T-helper 1 cell (primary cell): ENCODE data around the gene NTSR1.

ENCODE experiments used
- DNase-seq, 5 donors: peaks; one replicate each; pipeline ENCODE4 v3.0.0-alpha.2; 2012 to 2020

Gene NTSR1

GRCh38 chr20:62805155-62805710, 96.6 kb downstream of the NTSR1 start:
- DNase-seq: peak in 1 of 5 donors; percentile 27

- DNase-seq: no peak
These were observed 97.2 kb downstream of the NTSR1 start for GRCh38 chr20:62805711-62806382.

GRCh38 chr20:62806383-62807050, 97.9 kb downstream of the NTSR1 start:
- DNase-seq: no peak

- no peak for DNase-seq
These were observed 99.0 kb downstream of the NTSR1 start for GRCh38 chr20:62807444-62808210.

DNA sequence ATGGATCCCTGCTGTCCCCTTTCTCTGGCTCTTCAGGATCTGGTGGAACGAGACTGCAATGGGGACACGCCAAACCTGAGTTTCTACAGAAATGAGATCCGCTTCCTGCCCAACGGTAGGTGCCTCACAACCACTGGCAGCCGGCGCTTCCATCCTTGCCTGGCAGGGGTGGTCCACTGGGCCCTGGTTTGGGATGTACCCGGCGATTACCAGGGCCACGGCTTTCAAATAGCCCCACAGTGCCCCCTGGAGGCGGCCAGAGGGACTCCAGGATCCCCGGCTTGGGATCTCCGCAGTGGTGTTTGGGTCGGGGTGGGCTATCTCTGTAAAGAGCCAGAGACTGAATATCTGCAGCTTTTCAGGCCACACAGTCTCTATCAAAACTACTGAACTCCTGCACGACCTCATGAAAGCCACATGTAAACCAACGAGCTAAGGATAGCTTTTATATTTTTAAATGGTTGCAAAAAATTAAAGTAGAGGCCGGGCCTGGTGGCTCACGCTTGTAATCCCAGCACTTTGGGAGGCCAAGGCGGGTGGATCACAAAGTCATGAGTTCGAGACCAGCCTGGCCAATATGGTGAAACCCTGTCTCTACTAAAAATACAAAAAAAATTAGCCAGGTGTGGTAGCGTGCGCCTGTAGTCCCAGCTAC, 99.7 kb downstream of the NTSR1 start:
- peak; percentile 49 to 76 (median 67) for DNase-seq

- no peak for DNase-seq
These were observed 101.1 kb downstream of the NTSR1 start for GRCh38 chr20:62809530-62810428.

GRCh38 chr20:62811320-62811719, 102.7 kb downstream of the NTSR1 start:
- no peak for DNase-seq

DNA sequence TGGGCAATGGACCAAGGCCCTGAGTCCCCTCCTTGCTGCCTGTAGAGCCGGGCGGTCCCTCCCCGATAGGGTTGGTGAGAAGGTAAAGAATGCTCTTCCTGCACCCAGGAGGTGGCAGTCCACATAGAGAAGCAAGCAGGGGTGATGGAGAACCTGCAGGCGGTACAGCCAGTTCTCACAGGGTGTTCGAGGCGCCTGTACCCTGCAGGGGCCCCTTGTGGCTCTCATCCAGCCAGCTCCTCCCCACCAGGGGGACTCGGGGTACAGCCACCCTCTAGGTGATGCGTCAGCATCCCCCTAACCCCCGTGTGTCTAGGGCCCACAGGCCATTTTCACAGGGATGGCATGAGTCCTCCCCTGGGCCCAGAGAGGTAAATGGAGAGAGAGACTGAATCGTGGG, 103.1 kb downstream of the NTSR1 start:
- DNase-seq: no peak
